Right lobe of liver (tissue), 4 donors: ENCODE measurements around the gene DOCK3.

ENCODE experiments used
- CTCF ChIP-seq, 4 donors: fragments of 200-600 bp in 3 of 4; fragments of 450-650 bp in 1 of 4; IDR thresholded peaks; one replicate each; pipeline versions ENCODE4 v1.5.1 to v1.8.0; 2016 to 2022; ENCODE audit warnings: antibody characterized with exemption in 4 of 4, mild to moderate bottlenecking in 2 of 4
- POLR2A ChIP-seq: fragments of 450-650 bp; IDR thresholded peaks from one replicate; pipeline ENCODE4 v1.6.1; 2017; ENCODE audit warnings: antibody characterized with exemption, mild to moderate bottlenecking
- donor health status: DM: no; HTN: no; CAD: no.
- donor health status: DM: no; HTN: no; CAD: no.
- donor health status: DM: no; HTN: yes; CAD: no.

- TF ChIP-seq CTCF (IDR thresholded peaks at IDR 0.05) (no peak), POLR2A (no peak)
Measured at GRCh38 chr3:51360806-51361205, 686.1 kb downstream of the DOCK3 start.
